ENCODE results near the gene TSR3. TPM values are rescaled to one million over a fixed set of nuclear protein-coding genes. Genes with fewer than 3 reads are reported as not detected.

The TSR3 gene
- total and polyA plus RNA-seq, 9 donors = 6.3 to 74.6 (median 40.7) TPM

GRCh38 chr16:1312467-1312816 is 39.2 kb downstream of the TSR3 start:
- TF ChIP-seq, protein P1, sequence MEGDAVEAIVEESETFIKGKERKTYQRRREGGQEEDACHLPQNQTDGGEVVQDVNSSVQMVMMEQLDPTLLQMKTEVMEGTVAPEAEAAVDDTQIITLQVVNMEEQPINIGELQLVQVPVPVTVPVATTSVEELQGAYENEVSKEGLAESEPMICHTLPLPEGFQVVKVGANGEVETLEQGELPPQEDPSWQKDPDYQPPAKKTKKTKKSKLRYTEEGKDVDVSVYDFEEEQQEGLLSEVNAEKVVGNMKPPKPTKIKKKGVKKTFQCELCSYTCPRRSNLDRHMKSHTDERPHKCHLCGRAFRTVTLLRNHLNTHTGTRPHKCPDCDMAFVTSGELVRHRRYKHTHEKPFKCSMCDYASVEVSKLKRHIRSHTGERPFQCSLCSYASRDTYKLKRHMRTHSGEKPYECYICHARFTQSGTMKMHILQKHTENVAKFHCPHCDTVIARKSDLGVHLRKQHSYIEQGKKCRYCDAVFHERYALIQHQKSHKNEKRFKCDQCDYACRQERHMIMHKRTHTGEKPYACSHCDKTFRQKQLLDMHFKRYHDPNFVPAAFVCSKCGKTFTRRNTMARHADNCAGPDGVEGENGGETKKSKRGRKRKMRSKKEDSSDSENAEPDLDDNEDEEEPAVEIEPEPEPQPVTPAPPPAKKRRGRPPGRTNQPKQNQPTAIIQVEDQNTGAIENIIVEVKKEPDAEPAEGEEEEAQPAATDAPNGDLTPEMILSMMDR (IDR thresholded peaks at IDR 0.05) = no peak
- TF ChIP-seq POLR2A (IDR thresholded peaks at IDR 0.05) = no peak
- no peak for TF ChIP-seq EP300 (IDR thresholded peaks at IDR 0.05)
- Histone ChIP-seq H3K27ac (no peak overlapping the region), H3K4me1 (ENCODE audit: insufficient read depth) (peaks cover 27% of the 10 kb centered on the region), H3K27me3 (no peaks in the 10 kb centered on the region), H3K9me3 (no peaks in the 10 kb centered on the region), H3K4me3 (no peak overlapping the region), H3K36me3 (no peaks in the 10 kb centered on the region)
- no peak for DNase-seq
- intact Hi-C loops (cut with DNase I) = no loop called here
- 53 to 57% (median 53%) methylated on average over 3 to 16 of the region's 16 CpGs for WGBS, 3 donors

- H3K9me3 ChIP-seq = no peaks in the 10 kb centered on the region
- no peak overlapping the region for H3K27ac ChIP-seq
- intact Hi-C loops (cut with DNase I) = loop anchor here in 1 of 4 donors (2.0 kb wide), 1 partner anchor 41 kb away; no protein-coding TSS in a partner anchor
- 14 to 16% (median 15%) methylated on average over 32 to 35 of the region's 35 CpGs for WGBS, 3 donors
- no peaks in the 10 kb centered on the region for H3K36me3 ChIP-seq
- no peaks in the 10 kb centered on the region for H3K27me3 ChIP-seq
- peak overlapping the region; percentile 76 for H3K4me3 ChIP-seq
- no peak for TF ChIP-seq EP300 (IDR thresholded peaks at IDR 0.05)
- TF ChIP-seq, protein P1 (IDR thresholded peaks at IDR 0.05) = no peak
- no peak for TF ChIP-seq POLR2A (IDR thresholded peaks at IDR 0.05)
- peak in 4 of 5 donors; percentile 57 to 78 (median 64) for DNase-seq
- peaks cover 27% of the 10 kb centered on the region for H3K4me1 ChIP-seq (ENCODE audit: insufficient read depth)
Observed at GRCh38 chr16:1311738-1312466, 39.8 kb downstream of the TSR3 start.

DNA sequence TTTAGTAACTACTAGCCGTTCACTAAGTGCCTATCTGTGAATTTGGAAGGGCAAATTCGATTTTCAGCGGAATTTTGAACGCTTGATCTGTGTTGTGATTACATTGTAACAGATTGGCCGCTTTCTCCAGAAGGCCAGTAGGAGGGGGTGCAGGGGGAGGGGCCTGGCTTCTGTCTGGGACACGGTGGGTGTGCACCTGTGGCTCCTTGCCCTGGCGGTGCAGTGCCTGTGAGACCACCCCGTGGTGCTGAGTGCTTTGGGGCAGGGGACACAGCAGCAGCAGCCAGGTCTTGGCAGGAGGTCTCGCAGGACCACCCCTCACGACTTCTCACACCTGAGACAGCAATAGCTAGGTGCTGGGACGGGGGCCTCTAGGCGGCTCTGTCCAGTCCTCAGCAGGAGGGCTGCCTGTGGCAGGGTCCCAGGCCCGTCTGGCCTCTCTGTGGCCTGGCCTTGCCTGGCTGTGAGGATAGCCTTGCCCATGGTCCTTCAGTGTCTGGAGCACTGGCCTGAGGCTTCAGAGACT is 40.4 kb downstream of the TSR3 start:
- no peaks in the 10 kb centered on the region for H3K27me3 ChIP-seq
- TF ChIP-seq, protein P1 (IDR thresholded peaks at IDR 0.05) = no peak
- no peak for TF ChIP-seq POLR2A (IDR thresholded peaks at IDR 0.05)
- TF ChIP-seq EP300 (IDR thresholded peaks at IDR 0.05) = no peak
- no peak for DNase-seq
- no peaks in the 10 kb centered on the region for H3K9me3 ChIP-seq
- peaks cover 27% of the 10 kb centered on the region for H3K4me1 ChIP-seq (ENCODE audit: insufficient read depth)
- 8 to 13% (median 9%) methylated on average over 11 to 13 of the region's 13 CpGs for WGBS, 3 donors
- no peak overlapping the region for H3K27ac ChIP-seq
- intact Hi-C loops (cut with DNase I) = loop anchor here in 1 of 4 donors (2.0 kb wide), 1 partner anchor 42 kb away; no protein-coding TSS in a partner anchor
- peak overlapping the region; percentile 76 for H3K4me3 ChIP-seq
- no peaks in the 10 kb centered on the region for H3K36me3 ChIP-seq

- peak overlapping the region in 1 of 2 donors; percentile 49 for H3K27ac ChIP-seq
- DNase-seq = no peak
- H3K4me3 ChIP-seq = peak overlapping the region; percentile 76
- H3K4me1 ChIP-seq (ENCODE audit: insufficient read depth) = peaks cover 27% of the 10 kb centered on the region
- TF ChIP-seq, protein P1 (IDR thresholded peaks at IDR 0.05) = no peak
- no peak for TF ChIP-seq POLR2A (IDR thresholded peaks at IDR 0.05)
- no peak for TF ChIP-seq EP300 (IDR thresholded peaks at IDR 0.05)
- H3K9me3 ChIP-seq = no peaks in the 10 kb centered on the region
- intact Hi-C loops (cut with DNase I) = loop anchor here in 1 of 4 donors (2.0 kb wide), 1 partner anchor 42 kb away; no protein-coding TSS in a partner anchor
- H3K27me3 ChIP-seq = no peaks in the 10 kb centered on the region
- H3K36me3 ChIP-seq = no peaks in the 10 kb centered on the region
- WGBS, 3 donors = 3 to 7% (median 4%) methylated on average over 11 to 14 of the region's 14 CpGs
Observed at GRCh38 chr16:1310832-1311200, 40.9 kb downstream of the TSR3 start.

Data from ovary (tissue), 9 donors.